MG63 (cell line): ENCODE data around the gene TBX6. TPM values are rescaled to one million over a fixed set of nuclear protein-coding genes. Genes with fewer than 3 reads are reported as not detected.
A peak's percentile ranks its signal among the peaks of the same experiment; 100 is the strongest.
"Not testable (repeated sequence)": the region's sequence is repeated elsewhere in the genome, so short reads cannot be mapped to it uniquely, and the experiment has no call there.

Experiments used
- DNase-seq: peaks from one replicate; pipeline ENCODE4 v3.0.0-alpha.2; 2020
- H3K27me3 ChIP-seq: fragments of 250-450 bp; sonication (Bioruptor Pico); 2 replicates; pipeline ENCODE4 v1.5.1; 2020; ENCODE audit warnings: mild to moderate bottlenecking, moderate library complexity
- H3K36me3 ChIP-seq: fragments of 250-450 bp; sonication (Bioruptor Pico); 2 replicates; pipeline ENCODE4 v1.5.1; 2020; ENCODE audit warnings: mild to moderate bottlenecking, moderate library complexity
- H3K4me3 ChIP-seq: fragments of 250-450 bp; sonication (Bioruptor Pico); 2 replicates; pipeline ENCODE4 v1.5.1; 2020; ENCODE audit warnings: mild to moderate bottlenecking, moderate library complexity
- H3K9me3 ChIP-seq: fragments of 250-450 bp; sonication (Bioruptor Pico); 2 replicates; pipeline ENCODE4 v1.5.1; 2020; ENCODE audit warnings: mild to moderate bottlenecking, moderate library complexity
- total RNA-seq: library from RNA; depleted of rRNA; stranded (reverse); fragments of >200 nt; shearing (Covaris generic); gene quantifications from 2 replicates; pipeline ENCODE4 v1.2.3, GENCODE V29; 2014; ENCODE audit warnings: low replicate concordance

TBX6 gene
- total RNA-seq, 1 experiment from 2014 or later = 0.30 TPM

- Histone ChIP-seq H3K9me3 (no peaks in the 10 kb centered on the region), H3K27me3 (no peaks in the 10 kb centered on the region), H3K4me3 (no peak overlapping the region), H3K36me3 (peaks cover 5% of the 10 kb centered on the region; the same call in 1 of the 2 replicates)
- DNase-seq = no peak
Measured at GRCh38 chr16:30116291-30117207, 24.8 kb upstream of the TBX6 start.

- no peaks in the 10 kb centered on the region for H3K27me3 ChIP-seq
- no peaks in the 10 kb centered on the region for H3K9me3 ChIP-seq
- no peak for DNase-seq
- no peak overlapping the region for H3K4me3 ChIP-seq
- H3K36me3 ChIP-seq = peaks cover 5% of the 10 kb centered on the region; the same call in 1 of the 2 replicates
Measured at GRCh38 chr16:30115238-30115637, 23.5 kb upstream of the TBX6 start.

GRCh38 chr16:30114833-30115232 lies 23.1 kb upstream of the TBX6 start:
- H3K27me3 ChIP-seq, H3K4me3 ChIP-seq, H3K9me3 ChIP-seq, H3K36me3 ChIP-seq, DNase-seq: not testable (repeated sequence)

- Histone ChIP-seq H3K9me3 (no peaks in the 10 kb centered on the region), H3K27me3 (no peaks in the 10 kb centered on the region), H3K36me3 (peaks cover 5% of the 10 kb centered on the region; the same call in 1 of the 2 replicates), H3K4me3 (no peak overlapping the region)
- no peak for DNase-seq
Measured at GRCh38 chr16:30114411-30114810, 22.7 kb upstream of the TBX6 start.

GRCh38 chr16:30113711-30114333 lies 22.1 kb upstream of the TBX6 start:
- DNase-seq = no peak

GRCh38 chr16:30113031-30113710 lies 21.4 kb upstream of the TBX6 start, which contains the start of gene GDPD3:
Gene GDPD3 (minus strand): TSS chr16:30113537. CDS start chr16:30113478, 59 bp downstream.
- H3K36me3 ChIP-seq = peaks cover 5% of the 10 kb centered on the region; the same call in 1 of the 2 replicates
- peak; percentile 45 for DNase-seq

More at GRCh38 chr16:30113711-30114333, 22.1 kb upstream of the TBX6 start:
- H3K27me3 ChIP-seq = no peaks in the 10 kb centered on the region
- H3K9me3 ChIP-seq = no peaks in the 10 kb centered on the region
- H3K4me3 ChIP-seq = no peak overlapping the region
- peaks cover 5% of the 10 kb centered on the region; the same call in 1 of the 2 replicates for H3K36me3 ChIP-seq

GRCh38 chr16:30112197-30113030 lies 20.7 kb upstream of the TBX6 start:
- no peak overlapping the region for H3K4me3 ChIP-seq
- peak; percentile 64 for DNase-seq
- no peaks in the 10 kb centered on the region for H3K27me3 ChIP-seq
- H3K36me3 ChIP-seq = peaks cover 9% of the 10 kb centered on the region
- no peaks in the 10 kb centered on the region for H3K9me3 ChIP-seq

More at GRCh38 chr16:30113031-30113710, 21.4 kb upstream of the TBX6 start, which contains the start of gene GDPD3:
- Histone ChIP-seq H3K4me3 (no peak within 1 kb of the TSS), H3K9me3 (no peaks in the 10 kb centered on the region), H3K27me3 (no peaks in the 10 kb centered on the region)

- peaks cover 9% of the 10 kb centered on the region for H3K36me3 ChIP-seq
- H3K4me3 ChIP-seq = no peak overlapping the region
- no peaks in the 10 kb centered on the region for H3K9me3 ChIP-seq
- H3K27me3 ChIP-seq = no peaks in the 10 kb centered on the region
- DNase-seq = no peak
Measured at GRCh38 chr16:30110661-30111060, 18.9 kb upstream of the TBX6 start.

- Histone ChIP-seq H3K27me3 (no peaks in the 10 kb centered on the region), H3K4me3 (no peak overlapping the region), H3K36me3 (peaks cover 9% of the 10 kb centered on the region), H3K9me3 (no peaks in the 10 kb centered on the region)
- DNase-seq = no peak
Measured at GRCh38 chr16:30108059-30108850, 16.5 kb upstream of the TBX6 start.

- Histone ChIP-seq H3K27me3 (no peaks in the 10 kb centered on the region), H3K36me3 (peaks cover 4% of the 10 kb centered on the region; the same call in 1 of the 2 replicates), H3K4me3 (no peak overlapping the region), H3K9me3 (0 out of 2 replicates have a peak, but pooled peaks cover 2% of the 10 kb centered on the region)
- no peak for DNase-seq
Measured at GRCh38 chr16:30104492-30104891, 12.8 kb upstream of the TBX6 start.

- Histone ChIP-seq H3K9me3 (0 out of 2 replicates have a peak, but pooled peaks cover 2% of the 10 kb centered on the region), H3K4me3 (no peak overlapping the region), H3K27me3 (no peaks in the 10 kb centered on the region), H3K36me3 (peaks cover 4% of the 10 kb centered on the region; the same call in 1 of the 2 replicates)
- DNase-seq = no peak
Measured at GRCh38 chr16:30104090-30104489, 12.4 kb upstream of the TBX6 start.

GRCh38 chr16:30096862-30097563 lies 5.3 kb upstream of the TBX6 start:
- no peak for DNase-seq
- Histone ChIP-seq H3K36me3 (0 out of 2 replicates have a peak, but pooled peaks cover 3% of the 10 kb centered on the region), H3K27me3 (no peaks in the 10 kb centered on the region), H3K4me3 (no peak overlapping the region), H3K9me3 (peaks cover 20% of the 10 kb centered on the region)

GRCh38 chr16:30096105-30096861 lies 4.6 kb upstream of the TBX6 start, which contains the start of gene YPEL3:
Gene YPEL3 (minus strand): TSS chr16:30096213. CDS start chr16:30095482, 731 bp downstream.
- H3K36me3 ChIP-seq = 0 out of 2 replicates have a peak, but pooled peaks cover 3% of the 10 kb centered on the region
- peaks cover 20% of the 10 kb centered on the region for H3K9me3 ChIP-seq
- H3K27me3 ChIP-seq = no peaks in the 10 kb centered on the region
- peak; percentile 94 for DNase-seq
- H3K4me3 ChIP-seq = peak within 1 kb of the TSS; percentile 15
